Thyroid gland (tissue), 4 donors: ENCODE results near the gene BRD4. TPM values are rescaled to one million over a fixed set of nuclear protein-coding genes. Genes with fewer than 3 reads are reported as not detected.

Source experiments
- DNase-seq, 2 donors: peaks; one replicate each; pipeline ENCODE4 v3.0.0-alpha.2; 2019
- H3K27ac ChIP-seq, 3 donors: fragments of 200-600 bp; sonication (generic); 1 replicate in 2 of 3; 2 replicates in 1 of 3; pipeline ENCODE4 v1.5.1; 2016 to 2019; ENCODE audit warnings: mild to moderate bottlenecking in 1 of 3, moderate library complexity in 1 of 3
- H3K27me3 ChIP-seq: fragments of 200-600 bp; sonication (generic); one replicate; pipeline ENCODE4 v1.5.1; 2019
- H3K36me3 ChIP-seq, 2 donors: fragments of 200-600 bp; sonication (generic); one replicate each; pipeline ENCODE4 v1.5.1; 2016 to 2019
- H3K4me1 ChIP-seq, 2 donors: fragments of 200-600 bp; sonication (generic); one replicate each; pipeline ENCODE4 v1.5.1; 2017 to 2019
- H3K4me3 ChIP-seq, 3 donors: fragments of 200-600 bp; sonication (generic); replicated peaks in 1 of 3; 1 replicate in 2 of 3; 2 replicates in 1 of 3; pipeline ENCODE4 v1.5.1; 2016; ENCODE audit warnings: mild to moderate bottlenecking in 1 of 3
- H3K9me3 ChIP-seq: fragments of 200-600 bp; sonication (generic); one replicate; pipeline ENCODE4 v1.5.1; 2017
- POLR2A ChIP-seq, 2 donors: fragments of 450-650 bp; IDR thresholded peaks; one replicate each; pipeline ENCODE4 v1.6.1; 2017; ENCODE audit warnings: antibody characterized with exemption in 2 of 2, mild to moderate bottlenecking in 2 of 2, moderate library complexity in 1 of 2
- WGBS, 2 donors: methylation state at CpG; one replicate each; pipeline ENCODE4 v1.1.5; 2017; 5-methylcytosine and 5-hydroxymethylcytosine counted together
- intact Hi-C: fragments of 100-400 bp; cut with DNase I; formaldehyde crosslinking; loops from one replicate; pipeline ENCODE4 v1.15.1; 2023
- total RNA-seq, 4 donors: library from RNA; depleted of rRNA; stranded (reverse); fragments of >200 nt; gene quantifications; one replicate each; pipeline ENCODE4 v1.2.3, GENCODE V29; 2016
- TF ChIP-seq, protein P1 (sequence below), 6 experiments: fragments of 200-600 bp in 3 of 6; fragments of 450-650 bp in 3 of 6; sonication (generic) in 3 of 6; IDR thresholded peaks; one replicate each; pipeline ENCODE4 v1.5.1; 2016 to 2019; ENCODE audit warnings: antibody characterized with exemption in 6 of 6, mild to moderate bottlenecking in 2 of 6, inconsistent platforms in 1 of 6, moderate library complexity in 1 of 6

The BRD4 gene
- total RNA-seq, 4 donors from 2014 or later, result 20.8 to 78.1 (median 32.4) TPM

DNA sequence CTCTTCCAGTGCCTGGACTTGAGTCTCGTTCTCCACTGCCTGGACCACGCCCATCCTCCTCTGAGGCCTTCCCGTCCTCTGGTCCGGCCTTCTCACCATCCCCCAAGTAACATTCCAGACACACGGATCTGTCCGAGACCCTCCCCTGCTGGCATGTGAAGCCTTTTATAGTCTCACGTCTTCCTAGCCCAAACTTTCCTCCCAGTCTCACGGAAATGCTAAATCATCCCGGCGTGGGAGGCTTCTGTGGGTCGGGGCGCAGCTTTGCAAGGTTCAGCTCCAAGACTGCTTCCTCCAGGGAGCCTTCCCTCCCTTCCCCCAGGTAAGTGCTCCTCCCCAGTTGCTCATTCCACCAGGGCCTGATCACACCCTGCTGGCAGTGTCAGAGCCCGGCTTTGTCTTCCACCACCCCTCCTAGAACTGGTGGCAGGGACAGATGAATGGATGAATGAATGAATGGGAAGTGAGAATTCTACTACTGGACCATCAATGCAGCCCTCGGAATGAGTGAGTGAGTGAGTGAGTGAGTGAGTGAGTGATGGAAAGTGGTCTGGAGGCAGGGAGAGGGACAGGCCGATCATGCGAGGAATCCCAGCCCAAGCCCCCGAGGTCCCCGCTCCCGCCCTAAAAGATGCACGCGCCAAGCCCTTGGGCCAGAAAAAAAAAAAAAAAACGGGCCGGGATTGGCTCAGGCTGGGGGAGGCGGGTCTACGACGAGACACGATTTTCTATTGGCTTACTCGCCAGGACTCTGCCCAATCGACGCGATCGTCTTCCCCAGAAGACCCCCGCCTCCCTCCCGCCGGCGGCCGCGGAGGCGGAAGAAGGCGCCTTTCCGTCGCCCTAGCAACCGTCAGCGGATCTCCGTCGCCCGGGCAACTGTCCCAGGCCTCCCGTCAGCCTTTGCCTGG lies 109.3 kb downstream of the BRD4 start:
- intact Hi-C loops, result no loop called here
- Histone ChIP-seq H3K36me3 (no peaks in the 10 kb centered on the region), H3K27ac (no peak overlapping the region), H3K4me1 (peaks cover 4 to 9% of the 10 kb centered on the region in 2 donors), H3K4me3 (peak overlapping the region in 2 of 3 donors; percentile 15 to 30), H3K27me3 (no peaks in the 10 kb centered on the region), H3K9me3 (no peaks in the 10 kb centered on the region)
- 3% methylated on average over 27 to 46 of the region's 48 CpGs for WGBS, 2 donors
- TF ChIP-seq, protein P1, sequence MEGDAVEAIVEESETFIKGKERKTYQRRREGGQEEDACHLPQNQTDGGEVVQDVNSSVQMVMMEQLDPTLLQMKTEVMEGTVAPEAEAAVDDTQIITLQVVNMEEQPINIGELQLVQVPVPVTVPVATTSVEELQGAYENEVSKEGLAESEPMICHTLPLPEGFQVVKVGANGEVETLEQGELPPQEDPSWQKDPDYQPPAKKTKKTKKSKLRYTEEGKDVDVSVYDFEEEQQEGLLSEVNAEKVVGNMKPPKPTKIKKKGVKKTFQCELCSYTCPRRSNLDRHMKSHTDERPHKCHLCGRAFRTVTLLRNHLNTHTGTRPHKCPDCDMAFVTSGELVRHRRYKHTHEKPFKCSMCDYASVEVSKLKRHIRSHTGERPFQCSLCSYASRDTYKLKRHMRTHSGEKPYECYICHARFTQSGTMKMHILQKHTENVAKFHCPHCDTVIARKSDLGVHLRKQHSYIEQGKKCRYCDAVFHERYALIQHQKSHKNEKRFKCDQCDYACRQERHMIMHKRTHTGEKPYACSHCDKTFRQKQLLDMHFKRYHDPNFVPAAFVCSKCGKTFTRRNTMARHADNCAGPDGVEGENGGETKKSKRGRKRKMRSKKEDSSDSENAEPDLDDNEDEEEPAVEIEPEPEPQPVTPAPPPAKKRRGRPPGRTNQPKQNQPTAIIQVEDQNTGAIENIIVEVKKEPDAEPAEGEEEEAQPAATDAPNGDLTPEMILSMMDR (IDR thresholded peaks at IDR 0.05), result no peak
- TF ChIP-seq POLR2A (IDR thresholded peaks at IDR 0.05), result no peak
- peak; percentile 70 to 84 for DNase-seq

DNA sequence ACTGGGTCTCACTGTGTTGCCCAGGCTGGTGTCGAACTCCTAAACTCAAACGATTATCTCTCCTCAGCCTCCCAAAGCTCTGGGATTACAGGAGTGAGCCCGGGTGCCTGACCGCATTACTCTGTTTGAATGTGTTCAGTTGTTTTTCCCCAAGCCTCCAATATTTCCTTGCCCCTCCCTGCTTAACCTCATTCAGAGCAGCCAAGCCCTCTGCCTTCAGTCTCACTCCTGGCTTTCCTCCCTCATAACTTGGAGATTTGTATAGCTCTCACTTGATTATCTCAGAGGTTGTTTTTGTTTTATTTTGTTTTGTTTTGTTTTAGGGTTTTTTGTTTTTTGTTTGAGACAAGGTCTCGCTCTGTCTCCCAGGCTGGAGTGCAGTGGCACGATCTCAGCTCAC lies 111.5 kb downstream of the BRD4 start:
- no peaks in the 10 kb centered on the region for H3K27me3 ChIP-seq
- no peak for DNase-seq
- no peaks in the 10 kb centered on the region for H3K36me3 ChIP-seq
- H3K4me1 ChIP-seq, result peaks cover 4 to 9% of the 10 kb centered on the region in 2 donors
- H3K4me3 ChIP-seq, result no peak overlapping the region
- H3K27ac ChIP-seq, result no peak overlapping the region
- intact Hi-C loops, result no loop called here
- H3K9me3 ChIP-seq, result no peaks in the 10 kb centered on the region
- TF ChIP-seq, protein P1 (IDR thresholded peaks at IDR 0.05), result no peak
- TF ChIP-seq POLR2A (IDR thresholded peaks at IDR 0.05), result no peak
- WGBS, 2 donors, result 67 to 72% methylated on average over 6 of the region's 6 CpGs

DNA sequence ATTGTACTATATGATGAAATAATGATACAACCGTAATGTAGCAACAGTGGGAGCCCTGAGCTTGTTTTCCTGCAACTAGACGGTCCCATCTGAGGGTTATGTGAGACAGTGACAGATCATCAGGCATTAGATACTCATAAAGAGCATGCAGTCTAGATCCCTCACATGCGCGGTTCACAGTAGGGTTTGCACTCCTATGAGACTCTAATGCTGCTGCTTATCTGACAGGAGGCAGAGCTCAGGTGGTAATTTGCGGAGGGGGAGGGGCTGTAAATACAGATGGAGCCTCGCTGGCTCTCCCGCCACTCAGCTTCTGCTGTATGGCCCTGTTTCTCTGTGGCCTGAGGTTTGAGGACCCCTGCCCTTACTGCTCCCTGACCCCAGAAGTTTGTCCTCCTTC lies 113.8 kb downstream of the BRD4 start:
- DNase-seq, result no peak
- intact Hi-C loops, result no loop called here
- H3K4me1 ChIP-seq, result peaks cover under 1 to 5% of the 10 kb centered on the region in 2 donors
- H3K4me3 ChIP-seq, result no peak overlapping the region
- H3K27me3 ChIP-seq, result no peaks in the 10 kb centered on the region
- WGBS, 2 donors, result 81 to 86% methylated on average over 7 of the region's 7 CpGs
- H3K36me3 ChIP-seq, result no peaks in the 10 kb centered on the region
- H3K27ac ChIP-seq, result no peak overlapping the region
- TF ChIP-seq, protein P1 (IDR thresholded peaks at IDR 0.05), result no peak
- TF ChIP-seq POLR2A (IDR thresholded peaks at IDR 0.05), result no peak
- H3K9me3 ChIP-seq, result no peaks in the 10 kb centered on the region

DNA sequence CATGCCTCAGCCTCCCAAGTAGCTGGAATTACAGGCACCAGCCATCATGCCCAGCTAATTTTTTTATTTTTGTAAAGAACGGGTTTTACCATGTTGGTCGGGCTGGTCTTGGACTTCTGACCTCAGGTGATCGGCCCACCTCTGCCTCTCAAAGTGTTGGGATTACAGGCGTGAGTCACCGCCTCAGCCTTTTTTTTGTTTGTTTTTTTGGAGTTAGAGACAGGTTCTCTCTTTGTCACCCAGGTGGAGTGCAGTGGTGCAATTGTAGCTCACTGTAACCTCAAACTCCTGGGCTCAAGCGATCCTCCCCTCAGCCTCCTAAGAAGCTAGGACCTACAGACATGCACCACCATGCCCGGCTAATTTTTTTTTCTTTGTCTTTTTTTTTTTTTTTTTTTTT lies 116.0 kb downstream of the BRD4 start:
- H3K27me3 ChIP-seq, result no peaks in the 10 kb centered on the region
- 79 to 81% methylated on average over 7 of the region's 7 CpGs for WGBS, 2 donors
- no peak overlapping the region for H3K27ac ChIP-seq
- H3K9me3 ChIP-seq, result no peaks in the 10 kb centered on the region
- no peak overlapping the region for H3K4me3 ChIP-seq
- TF ChIP-seq, protein P1 (IDR thresholded peaks at IDR 0.05), result no peak
- TF ChIP-seq POLR2A (IDR thresholded peaks at IDR 0.05), result no peak
- intact Hi-C loops, result no loop called here
- H3K4me1 ChIP-seq, result peaks cover 0 to 4% of the 10 kb centered on the region in 2 donors
- no peak for DNase-seq
- H3K36me3 ChIP-seq, result no peaks in the 10 kb centered on the region

DNA sequence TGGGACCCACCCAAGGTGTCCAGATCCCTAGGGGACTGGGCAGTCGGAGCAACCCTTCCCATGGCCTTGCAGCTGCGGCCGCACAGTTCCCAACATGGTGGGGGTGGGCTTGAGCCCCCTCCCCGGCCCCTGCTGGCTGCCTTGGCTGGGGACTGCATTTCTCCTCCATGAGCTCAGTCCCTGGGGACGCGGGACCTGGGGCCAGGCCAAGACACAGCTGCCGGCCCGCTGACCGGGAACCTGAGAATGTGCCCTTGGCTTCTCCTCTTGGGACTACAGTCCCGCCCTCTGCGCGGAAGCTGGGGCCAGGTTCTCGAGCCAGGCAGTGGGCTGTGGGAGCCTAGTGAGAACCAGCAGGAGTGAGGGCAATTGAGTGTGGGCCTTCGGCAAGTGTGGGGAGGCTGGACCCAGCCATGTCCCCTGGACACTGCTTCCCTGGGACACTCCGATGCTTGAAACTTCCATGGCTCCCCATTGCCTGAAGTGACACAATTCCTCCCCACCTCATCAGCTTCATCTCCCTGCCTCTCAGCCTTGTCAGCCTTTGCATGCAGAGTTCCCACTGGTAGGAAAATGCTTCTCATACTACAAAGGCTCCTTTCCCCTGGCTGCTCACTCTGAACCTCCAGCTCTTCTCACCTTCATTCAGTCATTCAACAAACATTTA lies 118.5 kb downstream of the BRD4 start:
- TF ChIP-seq, protein P1 (IDR thresholded peaks at IDR 0.05), result no peak
- TF ChIP-seq POLR2A (IDR thresholded peaks at IDR 0.05), result no peak
- no peak for DNase-seq
- Histone ChIP-seq H3K9me3 (no peaks in the 10 kb centered on the region), H3K27ac (peak overlapping the region in 1 of 3 donors; percentile 17), H3K36me3 (no peaks in the 10 kb centered on the region), H3K4me3 (no peak overlapping the region), H3K27me3 (no peaks in the 10 kb centered on the region), H3K4me1 (peaks cover 0 to 11% of the 10 kb centered on the region in 2 donors)
- intact Hi-C loops, result no loop called here
- WGBS, 2 donors, result 55 to 61% methylated on average over 9 to 12 of the region's 15 CpGs
